GM12878 (cell line): Measurements from ENCODE around the gene TMEM14A. TPM values are rescaled to one million over a fixed set of nuclear protein-coding genes. Genes with fewer than 3 reads are reported as not detected.

Experiments
- ATAC-seq: fragments of 200-7000 bp; cut with Tn5 transposase; 3 replicates; pipeline ENCODE4 v1.9.1; 2020; ENCODE audit warnings: mild to moderate bottlenecking, moderate library complexity
- BruUV-seq: library from RNA; stranded (reverse); fragments of 400-500 nt; replicated peaks from 2 replicates; lab custom pipeline; 2021; lab: Mats Ljungman, UMichigan
- CTCF ChIA-PET: fragments of 300-600 bp; sonication (Branson Sonifier 250); formaldehyde crosslinking; extraction: SDS; loops from one replicate; lab custom pipeline; 2021; ENCODE audit warnings: inconsistent platforms; lab: Yijun Ruan, JAX
- POLR2A ChIA-PET: fragments of 350-600 bp; formaldehyde crosslinking; extraction: SDS; loops from one replicate; lab custom pipeline; 2021; ENCODE audit warnings: inconsistent platforms; lab: Charles Lee
- RAD21 ChIA-PET: fragments of 300-600 bp; sonication (Branson Sonifier 250); formaldehyde crosslinking; loops from one replicate; lab custom pipeline; 2023; ENCODE audit warnings: antibody characterized with exemption; ENCODE audit not compliant: unreplicated experiment; lab: Charles Lee
- SMC1A ChIA-PET: fragments of 300-600 bp; sonication (Branson Sonifier 250); formaldehyde crosslinking; loops from one replicate; lab custom pipeline; 2023; ENCODE audit not compliant: unreplicated experiment, uncharacterized antibody; lab: Charles Lee
- DNase-seq: peaks from one replicate; pipeline ENCODE4 v3.0.0-alpha.2; 2011; ENCODE audit warnings: low read depth, low spot score
- FAIRE-seq: peaks from 3 replicates; lab custom pipeline; 2011; peaks lifted over from hg19 to GRCh38; lab: Jason Lieb, UNC
- H2AFZ ChIP-seq: 2 replicates; pipeline ENCODE4 v1.6.0; 2011; ENCODE audit warnings: low read depth, low read length, control low read depth; ENCODE audit not compliant: control insufficient read depth
- H3K27ac ChIP-seq: 2 replicates; pipeline ENCODE4 v1.5.1; 2011; ENCODE audit warnings: control low read depth; ENCODE audit not compliant: control insufficient read depth, insufficient read depth
- H3K27me3 ChIP-seq, 2 experiments: replicated peaks in 1 of 2; 2 replicates each; pipeline versions ENCODE4 v1.6.0 to v1.6.1; 2011; ENCODE audit warnings: low read length in 1 of 2; ENCODE audit not compliant: control insufficient read depth in 2 of 2, insufficient read depth in 2 of 2
- H3K36me3 ChIP-seq, 2 experiments: 2 replicates each; pipeline ENCODE4 v1.5.1; 2011; ENCODE audit warnings: low read length in 1 of 2; ENCODE audit not compliant: control insufficient read depth in 2 of 2, insufficient read depth in 2 of 2
- H3K4me1 ChIP-seq: 2 replicates; pipeline ENCODE4 v1.6.1; 2011; ENCODE audit warnings: mild to moderate bottlenecking, low read length, moderate library complexity, mixed read lengths; ENCODE audit not compliant: control insufficient read depth, insufficient read depth
- H3K4me2 ChIP-seq: 2 replicates; pipeline ENCODE4 v1.6.0; 2011; ENCODE audit warnings: control low read depth; ENCODE audit not compliant: control insufficient read depth, insufficient read depth
- H3K4me3 ChIP-seq: fragments of 200-600 bp; sonication (generic); 2 replicates; pipeline ENCODE4 v1.5.1; 2016
- H3K79me2 ChIP-seq: 2 replicates; pipeline ENCODE4 v1.6.0; 2011; ENCODE audit warnings: low read length; ENCODE audit not compliant: control insufficient read depth, insufficient read depth
- H3K9ac ChIP-seq: 2 replicates; pipeline ENCODE4 v1.8.0; 2011; ENCODE audit warnings: low read length, control low read depth, mixed read lengths; ENCODE audit not compliant: control insufficient read depth, insufficient read depth
- H3K9me3 ChIP-seq: replicated peaks from 3 replicates; pipeline ENCODE4 v1.5.1; 2011; ENCODE audit warnings: mild to moderate bottlenecking, low read length; ENCODE audit not compliant: control insufficient read depth, insufficient read depth
- H4K20me1 ChIP-seq: 2 replicates; pipeline ENCODE4 v1.6.0; 2011; ENCODE audit not compliant: control insufficient read depth, insufficient read depth
- DPF2 ChIP-seq: fragments of 450-650 bp; IDR thresholded peaks from 2 replicates; pipeline ENCODE4 v1.6.1; 2017; ENCODE audit warnings: mild to moderate bottlenecking
- ESRRA ChIP-seq: IDR thresholded peaks from 2 replicates; pipeline ENCODE4 v1.6.1; 2012; ENCODE audit warnings: mild to moderate bottlenecking, low read length, improper control_type of control experiment
- FOS ChIP-seq: IDR thresholded peaks from 3 replicates; pipeline ENCODE4 v1.6.1; 2011; ENCODE audit warnings: borderline replicate concordance; ENCODE audit not compliant: insufficient read length; ENCODE audit errors: extremely low read depth
- JUNB ChIP-seq: IDR thresholded peaks from 2 replicates; pipeline ENCODE4 v1.6.1; 2016; ENCODE audit warnings: antibody characterized with exemption, mild to moderate bottlenecking
- JUND ChIP-seq: IDR thresholded peaks from 2 replicates; pipeline ENCODE4 v1.6.1; 2012; ENCODE audit warnings: low read depth, mild to moderate bottlenecking, low read length, improper control_type of control experiment, moderate library complexity
- KDM1A ChIP-seq: fragments of 200-600 bp; sonication (generic); IDR thresholded peaks from 2 replicates; pipeline ENCODE4 v1.6.1; 2016; ENCODE audit warnings: borderline replicate concordance
- KLF5 ChIP-seq: fragments of 450-650 bp; IDR thresholded peaks from 2 replicates; pipeline ENCODE4 v1.6.1; 2014; ENCODE audit warnings: mild to moderate bottlenecking; ENCODE audit not compliant: partially characterized antibody
- MEF2A ChIP-seq: IDR thresholded peaks from 2 replicates; pipeline ENCODE4 v1.6.1; 2011; ENCODE audit warnings: low read depth, mild to moderate bottlenecking, low read length, moderate library complexity; ENCODE audit not compliant: insufficient read depth
- NBN ChIP-seq: fragments of 450-650 bp; IDR thresholded peaks from 2 replicates; pipeline ENCODE4 v1.6.1; 2016
- NFXL1 ChIP-seq: fragments of 450-650 bp; IDR thresholded peaks from 2 replicates; pipeline ENCODE4 v1.6.1; 2017; ENCODE audit warnings: antibody characterized with exemption, mild to moderate bottlenecking, borderline replicate concordance
- NFYB ChIP-seq: IDR thresholded peaks from 2 replicates; pipeline ENCODE4 v1.6.1; 2011; ENCODE audit warnings: low read depth, mild to moderate bottlenecking, low read length, improper control_type of control experiment, moderate library complexity; ENCODE audit not compliant: insufficient read depth
- RUNX3 ChIP-seq: IDR thresholded peaks from 2 replicates; pipeline ENCODE4 v1.6.1; 2012; ENCODE audit warnings: low read length, inconsistent platforms
- TAF1 ChIP-seq: IDR thresholded peaks from 2 replicates; pipeline ENCODE4 v1.6.1; 2011; ENCODE audit warnings: mild to moderate bottlenecking, low read depth, low read length, borderline replicate concordance
- ZNF217 ChIP-seq: fragments of 450-650 bp; IDR thresholded peaks from 2 replicates; pipeline ENCODE4 v1.6.1; 2017; ENCODE audit warnings: antibody characterized with exemption, mild to moderate bottlenecking
- ZNF622 ChIP-seq: fragments of 450-650 bp; IDR thresholded peaks from 2 replicates; pipeline ENCODE4 v1.6.1; 2017; ENCODE audit warnings: mild to moderate bottlenecking, inconsistent platforms
- WGBS: methylation state at CpG from one replicate; pipeline ENCODE4 v1.1.6; 2016; ENCODE audit warnings: low lambda C conversion rate; ENCODE audit not compliant: insufficient replicate concordance, insufficient coverage; ENCODE audit errors: missing lambda C conversion rate; 5-methylcytosine and 5-hydroxymethylcytosine counted together
- in situ Hi-C: fragments of 300-500 bp; cut with MboI; formaldehyde crosslinking; loops from 9 replicates; pipeline ENCODE4 v1.14.3; 2018; ENCODE audit warnings: mixed read lengths
- intact Hi-C: fragments of 100-400 bp; cut with micrococcal nuclease; formaldehyde crosslinking; loops from one replicate; pipeline ENCODE4 v1.14.2; 2022; ENCODE audit not compliant: unreplicated experiment
- polyA plus RNA-seq, 11 experiments: library from polyadenylated mRNA; depleted of rRNA in 4 of 11; unstranded in 6 of 11; stranded (reverse) in 5 of 11; fragments of >200 nt; fragmentation: Nextera tagmentation in 4 of 11; fragmentation: Illumina TruSeq in 1 of 11; extraction: Ambion mirVana in 4 of 11; extraction: Trizol in 1 of 11; gene quantifications; 1 replicate in 1 of 11; 2 replicates in 10 of 11; pipeline versions ENCODE4 v1.2.1 to v1.2.3, GENCODE V29; 2011 to 2016; ENCODE audit warnings: inconsistent platforms in 2 of 11, missing spikeins in 2 of 11, low read depth in 1 of 11
- total RNA-seq, 4 experiments: library from RNA; depleted of rRNA in 3 of 4; stranded (reverse); fragments of >200 nt in 3 of 4; fragmentation: Illumina TruSeq in 1 of 4; extraction: Trizol in 1 of 4; gene quantifications; 2 replicates each; pipeline versions ENCODE4 v1.2.1 to v1.2.3, GENCODE V29; 2013 to 2021
- TF ChIP-seq, protein P1 (sequence below): fragments of 450-650 bp; IDR thresholded peaks from 2 replicates; pipeline ENCODE4 v1.6.1; 2017; ENCODE audit warnings: low read depth, mild to moderate bottlenecking, moderate library complexity
- TF ChIP-seq, protein P2 (sequence below): fragments of 450-650 bp; IDR thresholded peaks from 2 replicates; pipeline ENCODE4 v1.6.1; 2017; ENCODE audit warnings: mild to moderate bottlenecking, low read depth, inconsistent platforms; ENCODE audit not compliant: poor library complexity, severe bottlenecking

TMEM14A gene
- total and polyA plus RNA-seq, 10 of the 15 experiments (the other 5 are each of a cell fraction or from before 2014, with no cell fraction given) = 15.6 to 143 (median 33.1) TPM

DNA sequence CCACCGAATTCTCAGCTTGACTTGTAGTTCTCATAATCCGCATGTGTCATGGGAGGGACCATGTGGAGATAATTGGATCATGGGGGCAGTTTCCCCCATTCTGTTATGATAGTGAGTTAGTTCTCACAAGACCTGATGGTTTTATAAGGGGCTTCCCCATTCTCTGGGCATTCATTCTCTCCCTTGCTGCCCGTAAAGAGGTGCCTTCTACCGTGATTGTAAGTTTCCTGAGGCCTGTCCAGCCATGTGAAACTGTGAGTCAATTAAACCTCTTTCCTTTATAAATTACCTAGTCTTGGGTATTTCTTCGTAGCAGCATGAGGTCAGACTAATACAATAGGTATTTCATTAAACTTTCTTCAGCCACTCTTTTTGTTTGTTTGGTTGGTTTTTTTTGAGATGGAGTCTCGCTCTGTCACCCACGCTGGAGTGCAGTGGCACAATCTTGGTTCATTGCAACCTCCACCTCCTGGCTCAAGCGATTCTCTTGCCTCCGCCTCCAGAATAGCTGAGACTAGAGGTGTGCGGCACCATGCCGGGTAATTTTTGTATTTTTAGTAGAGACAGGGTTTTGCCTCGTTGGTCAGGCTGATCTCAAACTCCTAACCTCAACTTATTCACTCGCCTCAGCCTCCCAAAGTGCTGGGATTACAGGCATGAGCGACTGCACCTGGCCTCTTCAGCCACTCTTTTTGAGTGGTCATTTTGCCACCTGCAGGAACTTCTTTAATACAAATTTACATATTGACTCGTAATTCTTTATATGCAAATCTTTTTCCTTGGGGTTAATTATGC is 56.0 kb downstream of the TMEM14A start:
- no peaks in the 10 kb centered on the region for H3K27me3 ChIP-seq
- SMC1A ChIA-PET = interaction anchor here (0.6 kb wide), 1 partner anchor 23 kb away, joined by 3 read pairs; no protein-coding TSS in a partner anchor
- no peaks in the 10 kb centered on the region for H3K36me3 ChIP-seq
- POLR2A ChIA-PET = no interaction called here
- no peak overlapping the region for H3K4me2 ChIP-seq
- no peaks in the 10 kb centered on the region for H3K9me3 ChIP-seq
- no peaks in the 10 kb centered on the region for H4K20me1 ChIP-seq
- no peak overlapping the region for H2AFZ ChIP-seq
- CTCF ChIA-PET = interaction anchor here (1.4 kb wide), 1 partner anchor 353 kb away, joined by 3 read pairs; no protein-coding TSS in a partner anchor
- no peaks in the 10 kb centered on the region for H3K79me2 ChIP-seq
- RAD21 ChIA-PET = no interaction called here
- intact Hi-C loops (no loop called here), in situ Hi-C loops (no loop called here)
- BruUV-seq = no TSS peak
- H3K4me3 ChIP-seq = no peak overlapping the region
- H3K9ac ChIP-seq = no peak overlapping the region
- H3K4me1 ChIP-seq = peaks cover 5% of the 10 kb centered on the region
- ATAC-seq (no peak), FAIRE-seq (no peak), DNase-seq (no peak)
- no peak for TF ChIP-seq ZNF622
- TF ChIP-seq, protein P1, sequence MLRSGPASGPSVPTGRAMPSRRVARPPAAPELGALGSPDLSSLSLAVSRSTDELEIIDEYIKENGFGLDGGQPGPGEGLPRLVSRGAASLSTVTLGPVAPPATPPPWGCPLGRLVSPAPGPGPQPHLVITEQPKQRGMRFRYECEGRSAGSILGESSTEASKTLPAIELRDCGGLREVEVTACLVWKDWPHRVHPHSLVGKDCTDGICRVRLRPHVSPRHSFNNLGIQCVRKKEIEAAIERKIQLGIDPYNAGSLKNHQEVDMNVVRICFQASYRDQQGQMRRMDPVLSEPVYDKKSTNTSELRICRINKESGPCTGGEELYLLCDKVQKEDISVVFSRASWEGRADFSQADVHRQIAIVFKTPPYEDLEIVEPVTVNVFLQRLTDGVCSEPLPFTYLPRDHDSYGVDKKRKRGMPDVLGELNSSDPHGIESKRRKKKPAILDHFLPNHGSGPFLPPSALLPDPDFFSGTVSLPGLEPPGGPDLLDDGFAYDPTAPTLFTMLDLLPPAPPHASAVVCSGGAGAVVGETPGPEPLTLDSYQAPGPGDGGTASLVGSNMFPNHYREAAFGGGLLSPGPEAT = no peak
- no peak for TF ChIP-seq KDM1A
- TF ChIP-seq RUNX3 = no peak
- TF ChIP-seq MEF2A = no peak
- TF ChIP-seq ESRRA = no peak
- TF ChIP-seq ZNF217 = no peak
- TF ChIP-seq JUND = no peak
- no peak for TF ChIP-seq DPF2
- TF ChIP-seq, protein P2, sequence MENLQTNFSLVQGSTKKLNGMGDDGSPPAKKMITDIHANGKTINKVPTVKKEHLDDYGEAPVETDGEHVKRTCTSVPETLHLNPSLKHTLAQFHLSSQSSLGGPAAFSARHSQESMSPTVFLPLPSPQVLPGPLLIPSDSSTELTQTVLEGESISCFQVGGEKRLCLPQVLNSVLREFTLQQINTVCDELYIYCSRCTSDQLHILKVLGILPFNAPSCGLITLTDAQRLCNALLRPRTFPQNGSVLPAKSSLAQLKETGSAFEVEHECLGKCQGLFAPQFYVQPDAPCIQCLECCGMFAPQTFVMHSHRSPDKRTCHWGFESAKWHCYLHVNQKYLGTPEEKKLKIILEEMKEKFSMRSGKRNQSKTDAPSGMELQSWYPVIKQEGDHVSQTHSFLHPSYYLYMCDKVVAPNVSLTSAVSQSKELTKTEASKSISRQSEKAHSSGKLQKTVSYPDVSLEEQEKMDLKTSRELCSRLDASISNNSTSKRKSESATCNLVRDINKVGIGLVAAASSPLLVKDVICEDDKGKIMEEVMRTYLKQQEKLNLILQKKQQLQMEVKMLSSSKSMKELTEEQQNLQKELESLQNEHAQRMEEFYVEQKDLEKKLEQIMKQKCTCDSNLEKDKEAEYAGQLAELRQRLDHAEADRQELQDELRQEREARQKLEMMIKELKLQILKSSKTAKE = no peak
- no peak for TF ChIP-seq NFYB
- no peak for TF ChIP-seq KLF5
- no peak for TF ChIP-seq JUNB
- no peak for TF ChIP-seq NBN
- TF ChIP-seq TAF1 = no peak
- TF ChIP-seq FOS = no peak
- no peak for TF ChIP-seq NFXL1
- WGBS = 37% methylated on average over 15 of the region's 15 CpGs
- H3K27ac ChIP-seq = no peak overlapping the region
